Measurements from ENCODE around the gene RTF1.

DNA sequence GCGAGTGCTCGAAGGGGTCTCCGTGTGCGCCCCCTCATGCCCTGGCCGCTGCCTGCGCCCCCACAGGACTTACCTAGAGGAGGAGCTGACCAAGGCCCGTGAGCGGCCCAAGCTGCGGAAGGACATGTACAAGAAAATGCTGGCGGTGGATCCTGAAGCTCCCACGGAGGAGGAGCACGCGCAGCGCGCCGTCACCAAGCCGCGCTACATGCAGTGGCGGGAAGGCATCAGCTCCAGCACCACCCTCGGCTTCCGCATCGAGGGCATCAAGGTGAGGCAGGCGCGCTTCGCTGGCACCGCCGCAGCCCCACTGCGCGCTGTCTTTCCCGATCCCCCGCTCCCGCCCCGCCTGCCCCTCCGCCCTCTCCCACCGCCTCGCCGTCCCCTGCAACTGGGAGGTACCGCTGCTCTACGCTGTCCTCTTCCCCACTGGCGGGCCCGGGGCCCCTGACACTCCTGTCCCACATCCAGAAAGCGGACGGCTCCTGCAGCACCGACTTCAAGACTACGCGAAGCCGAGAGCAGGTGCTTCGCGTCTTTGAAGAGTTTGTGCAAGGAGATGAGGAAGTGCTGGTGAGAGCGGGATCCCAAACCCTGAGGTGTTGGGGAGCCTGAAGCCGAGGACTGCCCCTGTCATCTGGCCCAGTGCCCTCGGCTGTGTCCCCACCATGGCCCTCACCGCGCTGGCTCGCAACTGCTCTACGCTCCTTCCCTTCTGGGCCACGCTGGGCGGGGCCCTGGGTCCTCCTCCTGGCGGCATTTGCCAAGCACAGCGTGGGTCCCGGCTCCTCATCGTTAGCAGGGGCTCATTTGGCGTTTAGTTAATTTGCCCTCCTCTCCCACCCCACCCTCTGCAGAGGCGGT lies 85.3 kb downstream of the RTF1 start:
- no peak for TF ChIP-seq POLR2A (IDR thresholded peaks at IDR 0.05)
- TF ChIP-seq, protein P1, sequence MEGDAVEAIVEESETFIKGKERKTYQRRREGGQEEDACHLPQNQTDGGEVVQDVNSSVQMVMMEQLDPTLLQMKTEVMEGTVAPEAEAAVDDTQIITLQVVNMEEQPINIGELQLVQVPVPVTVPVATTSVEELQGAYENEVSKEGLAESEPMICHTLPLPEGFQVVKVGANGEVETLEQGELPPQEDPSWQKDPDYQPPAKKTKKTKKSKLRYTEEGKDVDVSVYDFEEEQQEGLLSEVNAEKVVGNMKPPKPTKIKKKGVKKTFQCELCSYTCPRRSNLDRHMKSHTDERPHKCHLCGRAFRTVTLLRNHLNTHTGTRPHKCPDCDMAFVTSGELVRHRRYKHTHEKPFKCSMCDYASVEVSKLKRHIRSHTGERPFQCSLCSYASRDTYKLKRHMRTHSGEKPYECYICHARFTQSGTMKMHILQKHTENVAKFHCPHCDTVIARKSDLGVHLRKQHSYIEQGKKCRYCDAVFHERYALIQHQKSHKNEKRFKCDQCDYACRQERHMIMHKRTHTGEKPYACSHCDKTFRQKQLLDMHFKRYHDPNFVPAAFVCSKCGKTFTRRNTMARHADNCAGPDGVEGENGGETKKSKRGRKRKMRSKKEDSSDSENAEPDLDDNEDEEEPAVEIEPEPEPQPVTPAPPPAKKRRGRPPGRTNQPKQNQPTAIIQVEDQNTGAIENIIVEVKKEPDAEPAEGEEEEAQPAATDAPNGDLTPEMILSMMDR (IDR thresholded peaks at IDR 0.05), result no peak

Data from lower leg skin (tissue), 3 donors.